GM12801 (cell line): ENCODE measurements around the gene NSUN5.
"Not testable (repeated sequence)": the region's sequence is repeated elsewhere in the genome, so short reads cannot be mapped to it uniquely, and the experiment has no call there.

Source experiments
- CTCF ChIP-seq: IDR thresholded peaks from one replicate; pipeline ENCODE4 v1.5.1; 2011; ENCODE audit warnings: control low read depth; ENCODE audit not compliant: insufficient read length; ENCODE audit errors: extremely low read depth

Gene NSUN5

GRCh38 chr7:73340514-73340913 is 31.9 kb upstream of the NSUN5 start:
- TF ChIP-seq CTCF, result no peak

GRCh38 chr7:73338321-73338720 is 29.7 kb upstream of the NSUN5 start:
- no peak for TF ChIP-seq CTCF

GRCh38 chr7:73332447-73332846 is 23.8 kb upstream of the NSUN5 start:
- no peak for TF ChIP-seq CTCF

GRCh38 chr7:73330772-73331171 is 22.1 kb upstream of the NSUN5 start:
- no peak for TF ChIP-seq CTCF

- no peak for TF ChIP-seq CTCF
Observed at GRCh38 chr7:73329861-73330581, 21.4 kb upstream of the NSUN5 start.

- no peak for TF ChIP-seq CTCF
Observed at GRCh38 chr7:73328696-73329095, 20.1 kb upstream of the NSUN5 start.

GRCh38 chr7:73327922-73328321 is 19.3 kb upstream of the NSUN5 start, which contains the start of the genes FKBP6 and TRIM50:
FKBP6 (plus strand) TSS chr7:73328161; CDS start chr7:73328429, 268 bp downstream.
TRIM50 (minus strand) TSS chr7:73328082; CDS start chr7:73324787, 3,295 bp downstream.
- TF ChIP-seq CTCF, result not testable (repeated sequence)
